ENCODE data around the gene GIPC2. TPM values are rescaled to one million over a fixed set of nuclear protein-coding genes. Genes with fewer than 3 reads are reported as not detected.

Gene GIPC2
- total RNA-seq, 1 donor from 2014 or later: 4.2 TPM

DNA sequence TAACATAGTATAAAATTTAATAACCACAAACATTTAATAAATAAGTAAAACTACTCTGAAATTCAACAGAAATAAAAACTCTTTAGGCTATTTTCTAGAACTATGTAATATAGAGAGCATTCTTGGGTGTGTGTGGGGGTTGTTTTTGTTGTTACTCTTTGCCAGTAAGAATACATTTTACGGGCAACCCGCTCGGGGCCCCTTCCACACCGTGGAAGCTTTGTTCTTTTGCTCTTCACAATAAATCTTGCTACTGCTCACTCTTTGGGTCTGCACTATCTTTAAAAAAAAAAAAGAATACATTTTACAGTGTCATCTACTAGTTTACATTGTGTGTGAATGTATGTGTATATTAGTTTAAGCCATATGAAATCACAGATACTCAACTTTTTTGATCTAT, 16.0 kb upstream of the GIPC2 start:
- Mint-ChIP-seq H3K9me3 (ENCODE audit: low read depth) (no peaks in the 10 kb centered on the region), H3K4me1 (ENCODE audit: low read depth) (no peaks in the 10 kb centered on the region), H3K27ac (no peak overlapping the region), H3K36me3 (ENCODE audit: insufficient read depth) (no peaks in the 10 kb centered on the region), H3K27me3 (no peaks in the 10 kb centered on the region), H3K4me3 (ENCODE audit: low read depth) (no peak overlapping the region)
- DNase-seq (ENCODE audit: low spot score, unreplicated experiment): no peak
- TF ChIP-seq, protein P1, sequence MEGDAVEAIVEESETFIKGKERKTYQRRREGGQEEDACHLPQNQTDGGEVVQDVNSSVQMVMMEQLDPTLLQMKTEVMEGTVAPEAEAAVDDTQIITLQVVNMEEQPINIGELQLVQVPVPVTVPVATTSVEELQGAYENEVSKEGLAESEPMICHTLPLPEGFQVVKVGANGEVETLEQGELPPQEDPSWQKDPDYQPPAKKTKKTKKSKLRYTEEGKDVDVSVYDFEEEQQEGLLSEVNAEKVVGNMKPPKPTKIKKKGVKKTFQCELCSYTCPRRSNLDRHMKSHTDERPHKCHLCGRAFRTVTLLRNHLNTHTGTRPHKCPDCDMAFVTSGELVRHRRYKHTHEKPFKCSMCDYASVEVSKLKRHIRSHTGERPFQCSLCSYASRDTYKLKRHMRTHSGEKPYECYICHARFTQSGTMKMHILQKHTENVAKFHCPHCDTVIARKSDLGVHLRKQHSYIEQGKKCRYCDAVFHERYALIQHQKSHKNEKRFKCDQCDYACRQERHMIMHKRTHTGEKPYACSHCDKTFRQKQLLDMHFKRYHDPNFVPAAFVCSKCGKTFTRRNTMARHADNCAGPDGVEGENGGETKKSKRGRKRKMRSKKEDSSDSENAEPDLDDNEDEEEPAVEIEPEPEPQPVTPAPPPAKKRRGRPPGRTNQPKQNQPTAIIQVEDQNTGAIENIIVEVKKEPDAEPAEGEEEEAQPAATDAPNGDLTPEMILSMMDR (IDR thresholded peaks at IDR 0.05; ENCODE audit: unreplicated experiment): no peak

DNA sequence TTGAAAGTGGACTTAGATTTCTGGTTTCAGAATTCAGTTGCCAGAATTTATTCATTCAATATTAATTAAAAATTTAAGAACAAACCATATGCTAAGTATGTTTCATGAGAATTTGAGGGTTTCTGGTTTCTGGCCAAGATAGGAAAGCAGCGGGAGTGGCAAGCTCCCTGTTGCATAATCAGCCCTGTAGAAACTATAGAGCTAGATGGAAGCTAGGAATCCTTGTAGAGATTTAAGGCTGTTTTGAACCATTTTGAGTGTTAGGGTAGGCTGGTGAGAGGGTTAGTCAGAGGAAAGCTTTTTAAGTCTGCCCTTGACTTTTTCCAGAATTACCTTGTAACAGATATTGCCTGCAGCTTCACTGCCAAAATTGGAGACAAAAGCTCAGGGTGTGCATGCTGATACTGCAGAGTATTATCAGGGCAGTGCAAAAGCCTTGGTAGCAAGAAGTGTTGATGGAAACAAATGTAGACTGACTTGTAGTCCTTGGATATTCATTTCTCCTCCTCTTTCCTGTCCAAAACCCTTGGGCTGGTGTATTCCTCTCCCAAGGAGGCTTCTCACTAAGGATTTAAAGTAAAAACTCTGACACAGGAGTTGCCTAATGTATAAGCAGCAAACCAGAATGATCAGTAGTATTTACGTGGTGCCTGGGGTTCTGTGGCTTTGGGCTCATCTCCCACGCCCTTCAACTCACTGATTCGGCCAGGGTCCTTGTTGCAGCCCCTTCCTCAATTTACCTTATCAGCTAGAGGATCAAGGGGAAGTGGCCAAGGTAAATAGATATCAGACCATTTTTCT, 12.6 kb upstream of the GIPC2 start:
- TF ChIP-seq, protein P1 (IDR thresholded peaks at IDR 0.05; ENCODE audit: unreplicated experiment): no peak
- no peaks in the 10 kb centered on the region for H3K9me3 Mint-ChIP-seq (ENCODE audit: low read depth)
- H3K36me3 Mint-ChIP-seq (ENCODE audit: insufficient read depth): no peaks in the 10 kb centered on the region
- H3K27ac Mint-ChIP-seq: no peak overlapping the region
- no peak overlapping the region for H3K4me3 Mint-ChIP-seq (ENCODE audit: low read depth)
- no peaks in the 10 kb centered on the region for H3K27me3 Mint-ChIP-seq
- no peaks in the 10 kb centered on the region for H3K4me1 Mint-ChIP-seq (ENCODE audit: low read depth)
- no peak for DNase-seq (ENCODE audit: low spot score, unreplicated experiment)

DNA sequence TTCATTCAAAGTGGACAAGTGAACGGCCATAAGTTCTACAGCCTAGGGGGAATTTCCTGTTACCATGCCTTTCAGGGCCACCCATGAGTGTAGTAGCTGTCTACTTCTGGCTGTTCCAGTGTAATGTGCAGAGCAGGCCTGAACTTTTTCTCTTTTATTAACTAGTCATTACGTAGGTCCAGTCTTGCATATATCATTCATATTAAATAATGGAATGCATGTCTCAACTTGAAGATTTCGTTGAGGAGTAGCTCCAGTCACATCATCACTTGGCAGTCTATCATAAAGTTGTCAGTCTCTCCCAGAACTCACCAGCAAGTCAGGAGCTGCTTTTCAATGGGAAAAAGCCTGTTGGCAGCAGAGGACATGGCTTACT, 12.0 kb upstream of the GIPC2 start:
- no peaks in the 10 kb centered on the region for H3K27me3 Mint-ChIP-seq
- H3K4me3 Mint-ChIP-seq (ENCODE audit: low read depth): no peak overlapping the region
- peaks cover 3% of the 10 kb centered on the region for H3K4me1 Mint-ChIP-seq (ENCODE audit: low read depth)
- TF ChIP-seq, protein P1 (IDR thresholded peaks at IDR 0.05; ENCODE audit: unreplicated experiment): no peak
- DNase-seq (ENCODE audit: low spot score, unreplicated experiment): no peak
- no peaks in the 10 kb centered on the region for H3K36me3 Mint-ChIP-seq (ENCODE audit: insufficient read depth)
- H3K27ac Mint-ChIP-seq: no peak overlapping the region
- H3K9me3 Mint-ChIP-seq (ENCODE audit: low read depth): no peaks in the 10 kb centered on the region

DNA sequence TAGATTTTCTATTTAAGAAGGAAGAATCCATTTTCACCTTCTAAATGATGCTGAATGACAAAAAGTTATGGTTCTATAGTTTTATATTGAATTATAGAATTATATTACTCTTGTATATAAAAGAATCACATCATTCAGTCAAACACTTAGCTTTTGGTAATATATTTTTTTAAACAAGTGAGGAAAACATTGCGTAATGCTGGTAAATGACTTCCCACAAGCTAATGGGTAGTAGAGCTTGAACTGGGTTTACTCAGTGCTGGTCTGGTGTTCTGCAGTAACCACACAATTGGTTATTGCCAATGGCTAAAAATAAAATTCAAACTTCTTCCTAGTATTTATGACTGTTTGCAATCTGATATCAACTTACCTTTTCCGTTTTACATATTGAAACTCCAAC, 10.6 kb upstream of the GIPC2 start:
- no peak for DNase-seq (ENCODE audit: low spot score, unreplicated experiment)
- Mint-ChIP-seq H3K4me3 (ENCODE audit: low read depth) (no peak overlapping the region), H3K4me1 (ENCODE audit: low read depth) (peaks cover 3% of the 10 kb centered on the region), H3K9me3 (ENCODE audit: low read depth) (no peaks in the 10 kb centered on the region), H3K36me3 (ENCODE audit: insufficient read depth) (no peaks in the 10 kb centered on the region), H3K27me3 (no peaks in the 10 kb centered on the region), H3K27ac (no peak overlapping the region)
- TF ChIP-seq, protein P1 (IDR thresholded peaks at IDR 0.05; ENCODE audit: unreplicated experiment): no peak

DNA sequence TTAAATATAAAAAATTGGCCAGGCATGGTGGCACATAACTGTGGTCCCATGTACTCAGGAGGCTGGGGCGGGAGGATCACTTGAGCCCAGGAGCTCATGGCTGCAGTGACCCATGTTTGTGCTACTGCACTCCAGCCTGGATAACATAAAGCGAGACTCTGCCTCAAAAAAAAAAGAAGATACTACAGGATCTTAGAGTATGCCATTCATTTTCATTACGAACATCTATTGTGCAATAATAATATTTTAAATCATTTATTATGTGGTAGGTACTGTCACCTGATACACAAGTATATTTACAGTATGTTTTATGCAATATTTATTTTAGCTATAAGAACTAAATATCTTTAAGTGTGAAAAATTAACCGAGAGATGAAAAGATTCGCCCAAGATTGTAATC, 9.3 kb upstream of the GIPC2 start:
- Mint-ChIP-seq H3K27ac (no peak overlapping the region), H3K4me3 (ENCODE audit: low read depth) (no peak overlapping the region)

More for the DNA sequence above, 9.3 kb upstream of the GIPC2 start:
- H3K9me3 Mint-ChIP-seq (ENCODE audit: low read depth): no peaks in the 10 kb centered on the region
- no peaks in the 10 kb centered on the region for H3K36me3 Mint-ChIP-seq (ENCODE audit: insufficient read depth)
- DNase-seq (ENCODE audit: low spot score, unreplicated experiment): no peak
- TF ChIP-seq, protein P1 (IDR thresholded peaks at IDR 0.05; ENCODE audit: unreplicated experiment): no peak
- H3K4me1 Mint-ChIP-seq (ENCODE audit: low read depth): peaks cover 3% of the 10 kb centered on the region
- no peaks in the 10 kb centered on the region for H3K27me3 Mint-ChIP-seq

Measured in progenitor cell of endocrine pancreas (in vitro differentiated cells).